AG09319 (cell line): ENCODE data around the gene R3HDM2.

ENCODE experiments used
- DNase-seq: peaks from one replicate; pipeline ENCODE4 v3.0.0-alpha.2; 2010; ENCODE audit warnings: low read depth; ENCODE audit errors: extremely low read depth
- TF ChIP-seq, protein P1 (sequence below): IDR thresholded peaks from 2 replicates; pipeline ENCODE4 v1.5.1; 2011; ENCODE audit warnings: low read depth, mild to moderate bottlenecking, inconsistent platforms, low read length, moderate library complexity

R3HDM2 gene

DNA sequence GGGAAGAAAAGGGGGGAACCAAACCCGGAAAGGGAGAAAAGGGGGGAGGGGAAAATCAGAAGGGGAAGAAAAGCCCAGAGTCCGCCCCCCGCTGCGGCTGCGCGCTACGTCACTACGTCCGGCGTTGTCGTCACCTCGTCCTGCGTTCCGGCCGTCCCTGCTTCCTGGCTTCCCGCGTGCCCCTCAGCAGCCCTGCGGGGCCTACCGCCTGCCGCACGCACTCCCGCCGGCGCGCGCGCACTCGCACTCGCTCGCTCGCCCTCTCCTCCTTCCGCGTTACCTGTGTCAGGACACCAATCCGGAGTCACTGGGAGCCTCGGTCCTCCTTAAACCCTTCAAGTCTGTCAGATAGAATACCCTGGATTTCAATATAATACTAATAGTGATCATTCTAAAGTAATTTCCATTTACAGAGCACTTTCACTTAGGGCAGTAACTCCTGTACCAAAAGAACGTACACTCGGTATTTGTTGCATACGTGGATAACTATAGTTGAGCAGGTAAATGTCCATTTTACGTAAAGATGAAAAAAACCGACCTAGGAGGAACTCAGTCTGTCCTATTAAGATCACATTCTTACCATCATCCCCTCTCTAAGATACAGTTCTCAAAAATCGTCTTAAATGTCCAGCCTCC is at the start of gene R3HDM2:
Gene R3HDM2 (minus strand): TSS at position 113 of the 636 bp plus-strand sequence. CDS start 120,615 bp downstream, outside the sequence.
- DNase-seq: peak; percentile 89
- TF ChIP-seq, protein P1, sequence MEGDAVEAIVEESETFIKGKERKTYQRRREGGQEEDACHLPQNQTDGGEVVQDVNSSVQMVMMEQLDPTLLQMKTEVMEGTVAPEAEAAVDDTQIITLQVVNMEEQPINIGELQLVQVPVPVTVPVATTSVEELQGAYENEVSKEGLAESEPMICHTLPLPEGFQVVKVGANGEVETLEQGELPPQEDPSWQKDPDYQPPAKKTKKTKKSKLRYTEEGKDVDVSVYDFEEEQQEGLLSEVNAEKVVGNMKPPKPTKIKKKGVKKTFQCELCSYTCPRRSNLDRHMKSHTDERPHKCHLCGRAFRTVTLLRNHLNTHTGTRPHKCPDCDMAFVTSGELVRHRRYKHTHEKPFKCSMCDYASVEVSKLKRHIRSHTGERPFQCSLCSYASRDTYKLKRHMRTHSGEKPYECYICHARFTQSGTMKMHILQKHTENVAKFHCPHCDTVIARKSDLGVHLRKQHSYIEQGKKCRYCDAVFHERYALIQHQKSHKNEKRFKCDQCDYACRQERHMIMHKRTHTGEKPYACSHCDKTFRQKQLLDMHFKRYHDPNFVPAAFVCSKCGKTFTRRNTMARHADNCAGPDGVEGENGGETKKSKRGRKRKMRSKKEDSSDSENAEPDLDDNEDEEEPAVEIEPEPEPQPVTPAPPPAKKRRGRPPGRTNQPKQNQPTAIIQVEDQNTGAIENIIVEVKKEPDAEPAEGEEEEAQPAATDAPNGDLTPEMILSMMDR: no peak

DNA sequence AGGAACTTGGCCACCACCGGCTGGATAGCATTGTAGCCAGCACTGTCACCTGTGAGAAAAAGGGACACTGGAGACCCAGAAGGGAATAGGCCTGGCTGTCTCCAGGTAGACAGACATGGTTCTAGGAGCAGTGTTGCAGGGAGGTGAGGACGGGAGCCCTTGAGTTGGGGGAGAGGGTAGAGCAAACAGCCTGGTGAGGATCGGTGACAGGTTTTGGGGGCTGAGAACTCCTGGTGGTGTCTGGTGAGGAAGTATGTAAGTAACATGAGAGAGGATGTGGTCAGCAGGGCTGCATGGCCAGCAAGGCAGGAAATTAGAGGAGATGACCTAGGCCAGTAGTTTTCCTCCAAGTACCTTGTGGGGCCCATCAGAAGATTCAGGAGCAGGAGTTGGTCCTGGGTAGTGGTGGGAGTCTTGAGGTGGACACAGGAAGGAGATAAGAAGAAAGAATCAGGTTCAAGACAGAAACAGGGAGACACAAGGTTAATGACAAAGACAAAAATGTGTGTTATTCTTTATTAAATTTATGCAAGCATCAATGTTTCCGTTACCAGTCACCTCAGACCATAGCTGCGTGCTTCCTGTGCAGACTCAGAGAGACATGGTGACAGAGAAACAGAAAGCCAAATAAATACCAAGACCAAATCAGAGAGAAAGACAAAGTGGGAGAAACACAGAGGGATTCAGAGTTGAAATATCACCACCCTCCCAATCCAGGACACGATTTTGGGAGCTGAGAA is 48.7 kb upstream of the R3HDM2 start, which contains the start of gene ARHGAP9:
Gene ARHGAP9 (minus strand): TSS at position 491 of the 740 bp plus-strand sequence. CDS start 460 bp downstream, at position 31.
- TF ChIP-seq, protein P1: no peak
- DNase-seq: no peak

DNA sequence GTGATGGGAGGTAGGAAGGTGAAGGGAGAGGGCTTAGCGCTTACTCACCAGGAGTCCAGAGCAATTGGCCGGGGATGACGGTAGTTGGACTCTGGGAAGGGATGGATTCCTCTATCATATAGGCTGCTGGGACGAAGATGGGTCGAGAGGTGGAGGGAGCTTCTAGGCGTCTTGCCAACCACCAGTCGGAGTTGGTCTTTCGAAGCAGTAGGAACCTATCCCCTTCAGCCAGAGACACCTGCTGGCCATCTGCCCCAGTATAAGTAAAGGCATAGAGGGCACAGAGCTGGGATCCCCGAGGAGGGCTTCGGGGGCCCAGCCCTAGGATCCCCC is 48.2 kb upstream of the R3HDM2 start:
- no peak for DNase-seq
- TF ChIP-seq, protein P1: no peak

DNA sequence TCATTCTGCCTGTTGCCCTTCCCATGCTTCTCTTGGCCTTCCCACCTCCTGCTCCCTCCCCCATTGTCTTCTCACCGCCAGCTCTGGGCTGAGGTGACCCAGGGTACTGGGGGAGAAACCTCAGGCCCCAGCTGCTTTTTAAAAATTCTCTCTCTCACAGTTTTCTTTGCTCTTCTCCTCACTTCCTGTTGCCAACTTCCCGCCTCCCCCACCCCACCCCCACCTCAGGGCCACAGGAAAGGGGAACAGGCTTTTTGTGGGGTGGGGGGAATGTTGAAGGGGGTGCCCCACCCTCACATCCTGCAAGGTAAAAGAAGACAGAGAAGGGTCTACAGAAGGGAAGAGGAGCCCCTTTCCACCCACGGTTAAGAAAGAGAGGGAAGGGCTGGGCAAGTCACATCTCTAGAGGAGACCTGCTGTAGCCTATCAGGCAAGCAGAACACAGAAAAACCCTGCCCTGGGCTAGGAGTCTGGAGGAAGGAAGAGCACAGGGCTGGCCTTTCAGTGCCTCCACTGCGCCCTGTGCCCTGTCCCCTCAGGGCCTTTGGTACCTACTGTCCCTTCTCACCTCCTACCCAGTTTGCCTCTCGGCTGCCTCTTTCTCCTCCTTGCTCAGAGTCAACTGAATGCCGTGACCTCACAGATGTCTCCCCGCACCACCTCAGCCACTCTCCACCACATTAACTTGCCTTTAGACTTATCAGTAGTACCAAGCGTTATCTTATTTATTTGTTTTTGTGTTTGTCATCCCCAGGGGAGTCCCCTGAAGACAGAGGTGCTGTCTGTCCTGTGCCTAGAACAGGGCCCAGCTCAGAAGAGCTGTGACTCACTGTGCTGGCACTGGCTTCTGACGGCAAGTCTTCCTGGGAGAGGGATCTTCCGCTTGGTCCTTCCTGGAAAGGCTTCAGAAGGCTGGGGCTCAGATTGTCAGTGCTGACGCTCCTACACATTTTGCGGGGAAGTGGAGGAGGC is 47.2 kb upstream of the R3HDM2 start:
- TF ChIP-seq, protein P1: no peak
- DNase-seq: no peak

DNA sequence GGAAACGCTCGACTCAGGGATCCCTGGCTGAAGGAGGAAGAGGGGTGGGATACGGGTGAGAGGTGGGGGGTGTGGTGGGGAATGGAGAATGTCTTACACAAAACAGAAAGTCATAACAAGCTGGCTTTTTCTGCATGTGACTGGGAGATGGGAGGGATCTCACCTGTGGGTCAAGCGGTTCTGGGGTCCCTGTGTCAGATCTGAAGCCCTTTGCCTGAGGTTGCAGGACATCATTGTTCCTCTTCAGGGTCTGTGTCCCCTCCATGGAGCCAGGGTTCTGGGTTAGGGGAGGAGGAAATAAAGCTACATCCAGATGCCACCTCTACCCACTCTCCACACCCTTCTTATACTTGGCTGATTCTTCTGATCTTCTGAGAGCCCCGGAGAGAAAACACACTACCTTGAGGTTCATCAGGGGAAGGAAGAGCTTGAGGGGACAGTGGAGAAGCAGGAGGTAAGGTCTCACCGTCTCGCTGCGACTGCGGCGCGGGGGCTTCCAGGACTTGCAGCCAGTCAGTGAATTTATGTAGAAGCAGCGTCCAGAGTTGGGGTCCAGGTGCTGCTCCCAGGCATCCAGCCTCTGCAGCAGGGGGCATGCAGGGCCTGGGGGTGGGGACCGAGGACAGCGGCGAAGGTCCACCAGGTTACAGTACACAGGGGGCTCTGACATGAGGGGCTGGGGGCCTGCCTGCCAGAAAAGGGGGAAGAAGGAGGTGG is 46.3 kb upstream of the R3HDM2 start:
- TF ChIP-seq, protein P1: no peak
- DNase-seq: no peak

DNA sequence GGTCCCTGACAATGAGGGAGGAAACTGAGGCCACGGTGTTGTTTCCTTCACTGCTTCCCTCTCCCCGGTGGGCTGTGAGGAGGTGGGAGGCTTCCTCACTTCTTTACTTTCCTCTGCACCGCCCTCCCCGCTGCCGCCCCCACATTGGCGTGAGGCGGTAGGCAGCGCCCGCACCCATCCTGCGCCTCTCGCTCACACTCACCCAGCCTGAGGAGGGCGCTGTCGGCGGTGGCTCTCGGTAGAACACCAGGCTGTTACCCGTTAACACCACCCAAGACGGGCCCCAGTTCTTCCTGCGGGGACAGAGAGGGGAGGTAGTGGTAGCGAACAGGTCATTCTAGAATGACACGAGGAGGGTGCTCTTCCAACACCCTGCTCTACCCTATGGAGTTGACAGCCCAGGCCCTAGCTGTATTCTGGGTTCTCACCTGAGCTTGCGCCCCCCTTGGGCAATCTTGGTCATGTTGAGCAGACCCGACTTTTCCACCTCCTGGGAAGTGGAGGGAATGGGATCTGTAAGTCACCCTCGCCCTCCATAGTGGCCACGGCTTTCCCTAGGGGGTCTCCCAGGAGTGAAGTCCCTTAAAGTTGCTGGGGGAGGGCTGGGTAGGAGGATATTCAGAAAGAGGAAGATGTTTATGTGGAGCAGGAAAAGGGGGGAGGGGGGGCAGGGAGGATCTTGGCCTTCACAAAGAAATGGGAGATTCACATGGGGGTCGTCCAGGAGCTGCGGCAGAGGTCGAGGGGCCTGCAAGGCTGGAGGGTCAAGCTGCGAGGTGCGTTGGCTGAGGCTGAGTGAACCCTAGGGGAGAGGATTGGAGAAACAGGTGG is 45.5 kb upstream of the R3HDM2 start:
- TF ChIP-seq, protein P1: no peak; the same call in 1 of the 2 replicates
- no peak for DNase-seq
